Skin epidermis (tissue), 12 donors: ENCODE measurements around the gene SPANXN2.
"Not testable (repeated sequence)": the region's sequence is repeated elsewhere in the genome, so short reads cannot be mapped to it uniquely, and the experiment has no call there.

Experiments used
- H3K27ac ChIP-seq, 21 experiments: fragments of 200-600 bp; sonication (generic) in 11 of 21; one replicate each; pipeline ENCODE4 v1.5.0; 2020; ENCODE audit warnings: mild to moderate bottlenecking in 3 of 21, inconsistent platforms in 2 of 21, moderate library complexity in 2 of 21
- H3K4me3 ChIP-seq, 7 experiments: fragments of 200-600 bp; sonication (generic) in 2 of 7; one replicate each; pipeline ENCODE4 v1.5.0; 2020; ENCODE audit warnings: inconsistent platforms in 2 of 7, mild to moderate bottlenecking in 2 of 7, moderate library complexity in 1 of 7

Gene SPANXN2

GRCh38 chrX:143720652-143721051 is at the start of gene SPANXN2:
SPANXN2 (minus strand) TSS chrX:143720752; CDS start chrX:143720668, 84 bp downstream.
- H3K27ac ChIP-seq, H3K4me3 ChIP-seq: not testable (repeated sequence)

GRCh38 chrX:143768976-143769375 is 48.4 kb upstream of the SPANXN2 start:
- H3K4me3 ChIP-seq = no peak overlapping the region
- no peak overlapping the region for H3K27ac ChIP-seq

- H3K27ac ChIP-seq = not testable (repeated sequence)
Observed at GRCh38 chrX:143767789-143768188, 47.2 kb upstream of the SPANXN2 start.

GRCh38 chrX:143757887-143758286 is 37.3 kb upstream of the SPANXN2 start:
- no peak overlapping the region for H3K4me3 ChIP-seq
- no peak overlapping the region for H3K27ac ChIP-seq

More at GRCh38 chrX:143767789-143768188, 47.2 kb upstream of the SPANXN2 start:
- H3K4me3 ChIP-seq = not testable (repeated sequence)

GRCh38 chrX:143757375-143757774 is 36.8 kb upstream of the SPANXN2 start:
- no peak overlapping the region for H3K27ac ChIP-seq
- no peak overlapping the region for H3K4me3 ChIP-seq

- Histone ChIP-seq H3K4me3 (no peak overlapping the region), H3K27ac (no peak overlapping the region)
Observed at GRCh38 chrX:143754183-143754582, 33.6 kb upstream of the SPANXN2 start.

- Histone ChIP-seq H3K4me3 (no peak overlapping the region), H3K27ac (no peak overlapping the region)
Observed at GRCh38 chrX:143733866-143734265, 13.3 kb upstream of the SPANXN2 start.

- no peak overlapping the region for H3K27ac ChIP-seq
Observed at GRCh38 chrX:143726296-143726695, 5.7 kb upstream of the SPANXN2 start.

GRCh38 chrX:143701460-143701859 is 19.1 kb downstream of the SPANXN2 start:
- no peak overlapping the region for H3K27ac ChIP-seq
- no peak overlapping the region for H3K4me3 ChIP-seq

More at GRCh38 chrX:143726296-143726695, 5.7 kb upstream of the SPANXN2 start:
- H3K4me3 ChIP-seq = no peak overlapping the region

- no peak overlapping the region for H3K27ac ChIP-seq
Observed at GRCh38 chrX:143694885-143695284, 25.7 kb downstream of the SPANXN2 start.

GRCh38 chrX:143683486-143683885 is 37.1 kb downstream of the SPANXN2 start:
- H3K4me3 ChIP-seq = no peak overlapping the region
- H3K27ac ChIP-seq = no peak overlapping the region

More at GRCh38 chrX:143694885-143695284, 25.7 kb downstream of the SPANXN2 start:
- H3K4me3 ChIP-seq = no peak overlapping the region

GRCh38 chrX:143674926-143675325 is 45.6 kb downstream of the SPANXN2 start:
- Histone ChIP-seq H3K27ac (no peak overlapping the region), H3K4me3 (no peak overlapping the region)

GRCh38 chrX:143669395-143669794 is 51.2 kb downstream of the SPANXN2 start:
- H3K4me3 ChIP-seq = no peak overlapping the region
- no peak overlapping the region for H3K27ac ChIP-seq

- no peak overlapping the region for H3K27ac ChIP-seq
- no peak overlapping the region for H3K4me3 ChIP-seq
Observed at GRCh38 chrX:143664302-143664701, 56.2 kb downstream of the SPANXN2 start.

- no peak overlapping the region for H3K4me3 ChIP-seq
- no peak overlapping the region for H3K27ac ChIP-seq
Observed at GRCh38 chrX:143663755-143664154, 56.8 kb downstream of the SPANXN2 start.
